ENCODE measurements around the gene NUDT21.
A peak's percentile ranks its signal among the peaks of the same experiment; 100 is the strongest.

Gene NUDT21

GRCh38 chr16:56411123-56411522, 40.0 kb downstream of the NUDT21 start:
- DNase-seq (ENCODE audit: low read depth in 1 of 2, low spot score in 1 of 2), result no peak
- no peaks in the 10 kb centered on the region for H3K27me3 ChIP-seq (ENCODE audit: insufficient read depth, poor library complexity, severe bottlenecking)
- no peak for TF ChIP-seq SPI1 (IDR thresholded peaks at IDR 0.05; ENCODE audit: borderline replicate concordance, low read depth)
- TF ChIP-seq CTCF (IDR thresholded peaks at IDR 0.05; ENCODE audit: insufficient read depth, low read length), result no peak
- TF ChIP-seq REST (IDR thresholded peaks at IDR 0.05; ENCODE audit: insufficient replicate concordance, low read depth), result no peak
- TF ChIP-seq POLR2AphosphoS5 (IDR thresholded peaks at IDR 0.05; ENCODE audit: low read depth), result no peak
- no peak for TF ChIP-seq GABPA (IDR thresholded peaks at IDR 0.05; ENCODE audit: low read depth)
- no peak overlapping the region for H3K4me3 ChIP-seq (replicated peaks; ENCODE audit: insufficient read depth, low read length)
- H3K27ac ChIP-seq (replicated peaks), result no peak overlapping the region

GRCh38 chr16:56409195-56409594, 41.9 kb downstream of the NUDT21 start:
- H3K27me3 ChIP-seq (ENCODE audit: insufficient read depth, poor library complexity, severe bottlenecking), result no peaks in the 10 kb centered on the region
- peak in 1 of 2 experiments; percentile 40 for DNase-seq (ENCODE audit: low read depth in 1 of 2, low spot score in 1 of 2)
- TF ChIP-seq REST (IDR thresholded peaks at IDR 0.05; ENCODE audit: insufficient replicate concordance, low read depth), result no peak
- no peak for TF ChIP-seq POLR2AphosphoS5 (IDR thresholded peaks at IDR 0.05; ENCODE audit: low read depth)
- TF ChIP-seq SPI1 (IDR thresholded peaks at IDR 0.05; ENCODE audit: borderline replicate concordance, low read depth), result no peak
- no peak for TF ChIP-seq GABPA (IDR thresholded peaks at IDR 0.05; ENCODE audit: low read depth)
- no peak for TF ChIP-seq CTCF (IDR thresholded peaks at IDR 0.05; ENCODE audit: insufficient read depth, low read length)

GRCh38 chr16:56408379-56409098, 42.6 kb downstream of the NUDT21 start:
- TF ChIP-seq SPI1 (IDR thresholded peaks at IDR 0.05; ENCODE audit: borderline replicate concordance, low read depth), result no peak
- no peak for TF ChIP-seq GABPA (IDR thresholded peaks at IDR 0.05; ENCODE audit: low read depth)
- TF ChIP-seq POLR2AphosphoS5 (IDR thresholded peaks at IDR 0.05; ENCODE audit: low read depth), result no peak
- no peak for TF ChIP-seq REST (IDR thresholded peaks at IDR 0.05; ENCODE audit: insufficient replicate concordance, low read depth)
- TF ChIP-seq CTCF (IDR thresholded peaks at IDR 0.05; ENCODE audit: insufficient read depth, low read length), result no peak
- Histone ChIP-seq H3K27ac (replicated peaks) (no peak overlapping the region), H3K4me3 (replicated peaks; ENCODE audit: insufficient read depth, low read length) (no peak overlapping the region), H3K27me3 (ENCODE audit: insufficient read depth, poor library complexity, severe bottlenecking) (no peaks in the 10 kb centered on the region)
- no peak for DNase-seq (ENCODE audit: low read depth in 1 of 2, low spot score in 1 of 2)

More at GRCh38 chr16:56409195-56409594, 41.9 kb downstream of the NUDT21 start:
- no peak overlapping the region for H3K4me3 ChIP-seq (replicated peaks; ENCODE audit: insufficient read depth, low read length)
- no peak overlapping the region for H3K27ac ChIP-seq (replicated peaks)

Data from HL-60 (cell line).